ENCODE results near the gene CDA. TPM values are rescaled to one million over a fixed set of nuclear protein-coding genes. Genes with fewer than 3 reads are reported as not detected.

Gene CDA
- total RNA-seq, 1 donor from 2014 or later: not detected

DNA sequence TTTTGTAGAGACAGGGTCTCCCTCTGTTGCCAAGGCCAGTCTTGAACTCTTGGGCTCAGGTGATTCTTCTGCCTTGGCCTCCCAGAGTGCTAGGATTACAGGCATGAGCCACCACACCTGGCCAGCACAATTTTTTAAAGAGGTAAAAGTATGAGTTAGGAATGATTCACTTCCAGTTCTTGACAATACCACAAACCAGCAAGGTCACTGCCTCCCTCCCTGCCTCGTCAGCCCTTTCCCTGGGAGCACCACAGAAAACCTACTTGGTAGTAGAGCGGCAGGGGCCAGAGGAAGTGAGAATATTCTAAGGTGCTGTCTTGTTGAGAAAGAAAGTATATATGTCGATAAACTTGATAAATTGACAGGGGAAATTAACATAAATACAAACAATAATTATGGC, 10.8 kb upstream of the CDA start:
- Histone ChIP-seq H4K20me1 (ENCODE audit: insufficient read depth, low read length) (no peaks in the 10 kb centered on the region), H3K27ac (ENCODE audit: low read depth, low read length) (no peak overlapping the region), H3K4me1 (ENCODE audit: insufficient read depth, low read length) (peaks cover 5% of the 10 kb centered on the region), H2AFZ (ENCODE audit: low read depth, low read length) (no peak overlapping the region), H3K36me3 (ENCODE audit: insufficient read depth, low read length) (no peaks in the 10 kb centered on the region), H3K4me3 (ENCODE audit: insufficient read depth, low read depth, low read length) (no peak overlapping the region), H3K4me2 (ENCODE audit: low read length) (no peak overlapping the region), H3K79me2 (ENCODE audit: insufficient read depth, low read length) (no peaks in the 10 kb centered on the region), H3K27me3 (ENCODE audit: insufficient read depth, low read length) (peaks cover 12% of the 10 kb centered on the region), H3K9ac (ENCODE audit: low read length) (no peak overlapping the region), H3K9me3 (ENCODE audit: insufficient read depth, low read depth, low read length) (no peaks in the 10 kb centered on the region)
- Mint-ChIP-seq H3K9me3 (ENCODE audit: unreplicated experiment) (no peaks in the 10 kb centered on the region), H3K4me1 (ENCODE audit: low read depth, unreplicated experiment) (no peaks in the 10 kb centered on the region), H3K27ac (ENCODE audit: unreplicated experiment) (no peak overlapping the region), H3K36me3 (ENCODE audit: low read depth, unreplicated experiment) (no peaks in the 10 kb centered on the region), H3K4me3 (ENCODE audit: unreplicated experiment) (no peak overlapping the region), H3K27me3 (ENCODE audit: low read depth, unreplicated experiment) (peaks cover 20% of the 10 kb centered on the region)
- FAIRE-seq: no peak
- no peak for DNase-seq (ENCODE audit: low read depth)
- TF ChIP-seq, protein P1, sequence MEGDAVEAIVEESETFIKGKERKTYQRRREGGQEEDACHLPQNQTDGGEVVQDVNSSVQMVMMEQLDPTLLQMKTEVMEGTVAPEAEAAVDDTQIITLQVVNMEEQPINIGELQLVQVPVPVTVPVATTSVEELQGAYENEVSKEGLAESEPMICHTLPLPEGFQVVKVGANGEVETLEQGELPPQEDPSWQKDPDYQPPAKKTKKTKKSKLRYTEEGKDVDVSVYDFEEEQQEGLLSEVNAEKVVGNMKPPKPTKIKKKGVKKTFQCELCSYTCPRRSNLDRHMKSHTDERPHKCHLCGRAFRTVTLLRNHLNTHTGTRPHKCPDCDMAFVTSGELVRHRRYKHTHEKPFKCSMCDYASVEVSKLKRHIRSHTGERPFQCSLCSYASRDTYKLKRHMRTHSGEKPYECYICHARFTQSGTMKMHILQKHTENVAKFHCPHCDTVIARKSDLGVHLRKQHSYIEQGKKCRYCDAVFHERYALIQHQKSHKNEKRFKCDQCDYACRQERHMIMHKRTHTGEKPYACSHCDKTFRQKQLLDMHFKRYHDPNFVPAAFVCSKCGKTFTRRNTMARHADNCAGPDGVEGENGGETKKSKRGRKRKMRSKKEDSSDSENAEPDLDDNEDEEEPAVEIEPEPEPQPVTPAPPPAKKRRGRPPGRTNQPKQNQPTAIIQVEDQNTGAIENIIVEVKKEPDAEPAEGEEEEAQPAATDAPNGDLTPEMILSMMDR (IDR thresholded peaks at IDR 0.05; ENCODE audit: insufficient read depth, low read depth, low read length): no peak
- no peak for TF ChIP-seq EZH2 (IDR thresholded peaks at IDR 0.05; ENCODE audit: insufficient read depth, low read length)

GRCh38 chr1:20578721-20579395, 10.0 kb upstream of the CDA start:
- H4K20me1 ChIP-seq (ENCODE audit: insufficient read depth, low read length): no peaks in the 10 kb centered on the region
- FAIRE-seq (no peak), DNase-seq (ENCODE audit: low read depth) (peak; percentile 57)
- Mint-ChIP-seq H3K27me3 (ENCODE audit: low read depth, unreplicated experiment) (peaks cover 13% of the 10 kb centered on the region), H3K4me3 (ENCODE audit: unreplicated experiment) (no peak overlapping the region), H3K4me1 (ENCODE audit: low read depth, unreplicated experiment) (no peaks in the 10 kb centered on the region), H3K36me3 (ENCODE audit: low read depth, unreplicated experiment) (no peaks in the 10 kb centered on the region), H3K27ac (ENCODE audit: unreplicated experiment) (no peak overlapping the region), H3K9me3 (ENCODE audit: unreplicated experiment) (no peaks in the 10 kb centered on the region)
- no peak overlapping the region for H3K9ac ChIP-seq (ENCODE audit: low read length)
- no peak for TF ChIP-seq EZH2 (IDR thresholded peaks at IDR 0.05; ENCODE audit: insufficient read depth, low read length)
- TF ChIP-seq, protein P1 (IDR thresholded peaks at IDR 0.05; ENCODE audit: insufficient read depth, low read depth, low read length): no peak
- H2AFZ ChIP-seq (ENCODE audit: low read depth, low read length): peak overlapping the region; percentile 6
- H3K4me2 ChIP-seq (ENCODE audit: low read length): no peak overlapping the region
- no peak overlapping the region for H3K27ac ChIP-seq (ENCODE audit: low read depth, low read length)
- no peaks in the 10 kb centered on the region for H3K36me3 ChIP-seq (ENCODE audit: insufficient read depth, low read length)
- peaks cover 7% of the 10 kb centered on the region for H3K27me3 ChIP-seq (ENCODE audit: insufficient read depth, low read length)
- H3K4me1 ChIP-seq (ENCODE audit: insufficient read depth, low read length): peaks cover 5% of the 10 kb centered on the region
- no peak overlapping the region for H3K4me3 ChIP-seq (ENCODE audit: insufficient read depth, low read depth, low read length)
- no peaks in the 10 kb centered on the region for H3K9me3 ChIP-seq (ENCODE audit: insufficient read depth, low read depth, low read length)
- no peaks in the 10 kb centered on the region for H3K79me2 ChIP-seq (ENCODE audit: insufficient read depth, low read length)

GRCh38 chr1:20584890-20585289, 4.0 kb upstream of the CDA start:
- H3K36me3 ChIP-seq (ENCODE audit: insufficient read depth, low read length): no peaks in the 10 kb centered on the region
- H4K20me1 ChIP-seq (ENCODE audit: insufficient read depth, low read length): no peaks in the 10 kb centered on the region
- H2AFZ ChIP-seq (ENCODE audit: low read depth, low read length): no peak overlapping the region
- no peaks in the 10 kb centered on the region for H3K9me3 ChIP-seq (ENCODE audit: insufficient read depth, low read depth, low read length)
- H3K4me3 Mint-ChIP-seq (ENCODE audit: unreplicated experiment): no peak overlapping the region
- peaks cover 20% of the 10 kb centered on the region for H3K27me3 Mint-ChIP-seq (ENCODE audit: low read depth, unreplicated experiment)
- H3K4me1 Mint-ChIP-seq (ENCODE audit: low read depth, unreplicated experiment): peaks cover 1% of the 10 kb centered on the region
- H3K79me2 ChIP-seq (ENCODE audit: insufficient read depth, low read length): no peaks in the 10 kb centered on the region
- no peaks in the 10 kb centered on the region for H3K36me3 Mint-ChIP-seq (ENCODE audit: low read depth, unreplicated experiment)
- H3K27ac ChIP-seq (ENCODE audit: low read depth, low read length): no peak overlapping the region
- no peak overlapping the region for H3K4me2 ChIP-seq (ENCODE audit: low read length)
- H3K27ac Mint-ChIP-seq (ENCODE audit: unreplicated experiment): no peak overlapping the region
- H3K9ac ChIP-seq (ENCODE audit: low read length): no peak overlapping the region
- no peaks in the 10 kb centered on the region for H3K9me3 Mint-ChIP-seq (ENCODE audit: unreplicated experiment)
- H3K4me1 ChIP-seq (ENCODE audit: insufficient read depth, low read length): peaks cover 7% of the 10 kb centered on the region
- H3K27me3 ChIP-seq (ENCODE audit: insufficient read depth, low read length): peaks cover under 1% of the 10 kb centered on the region
- TF ChIP-seq, protein P1 (IDR thresholded peaks at IDR 0.05; ENCODE audit: insufficient read depth, low read depth, low read length): no peak
- TF ChIP-seq EZH2 (IDR thresholded peaks at IDR 0.05; ENCODE audit: insufficient read depth, low read length): no peak
- no peak overlapping the region for H3K4me3 ChIP-seq (ENCODE audit: insufficient read depth, low read depth, low read length)
- FAIRE-seq: no peak
- peak; percentile 33 for DNase-seq (ENCODE audit: low read depth)
